Erythroblast (primary cell): Measurements from ENCODE around the gene OR1D5.

Experiments
- GATA1 ChIP-seq: IDR thresholded peaks from 2 replicates; pipeline ENCODE4 v1.6.1; 2011; ENCODE audit warnings: low read depth, mild to moderate bottlenecking, control low read depth, low read length, moderate library complexity
- POLR2A ChIP-seq: IDR thresholded peaks from 2 replicates; pipeline ENCODE4 v1.6.1; 2011; ENCODE audit warnings: mild to moderate bottlenecking, low read length

GRCh38 chr17:3043737-3044365, 19.6 kb downstream of the OR1D5 start:
- TF ChIP-seq POLR2A (no peak), GATA1 (no peak)
